ENCODE data around the gene FOXP1. TPM values are rescaled to one million over a fixed set of nuclear protein-coding genes. Genes with fewer than 3 reads are reported as not detected.

FOXP1 gene
- total RNA-seq, 1 donor from 2014 or later = 61.3 TPM

- intact Hi-C loops (cut with micrococcal nuclease) = no loop called here
Measured at GRCh38 chr3:71290301-71290700, 293.2 kb downstream of the FOXP1 start.

DNA sequence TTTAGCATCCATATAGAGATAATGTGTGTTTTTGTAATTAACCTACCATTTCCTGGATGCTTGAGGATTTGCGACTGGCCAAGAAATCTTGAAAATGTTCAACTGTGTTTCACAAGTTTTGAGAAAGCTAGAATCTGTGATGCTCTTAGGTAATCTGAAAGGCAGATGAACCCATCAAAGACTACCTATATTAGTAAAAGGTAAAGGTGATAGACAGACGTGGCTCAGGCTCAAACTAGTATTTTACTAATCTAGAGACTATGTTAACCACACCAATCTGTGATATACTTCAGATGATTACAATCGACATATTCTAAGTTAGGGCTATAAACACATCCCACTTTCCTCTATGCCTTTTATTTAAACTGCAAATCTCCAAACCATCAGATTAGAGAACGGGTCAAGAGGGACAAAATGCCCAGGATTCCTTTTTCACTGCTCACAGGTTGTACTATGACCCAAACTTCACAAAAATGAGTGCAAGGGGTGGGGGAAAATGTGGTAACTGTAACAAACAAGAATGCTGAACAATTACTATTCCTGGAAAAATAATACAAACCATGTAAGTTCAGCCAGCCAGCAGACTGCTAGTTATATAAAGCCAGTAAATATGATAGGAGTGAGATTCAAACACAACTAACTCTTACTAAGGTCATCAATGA lies 295.1 kb downstream of the FOXP1 start:
- intact Hi-C loops (cut with micrococcal nuclease) = no loop called here

DNA sequence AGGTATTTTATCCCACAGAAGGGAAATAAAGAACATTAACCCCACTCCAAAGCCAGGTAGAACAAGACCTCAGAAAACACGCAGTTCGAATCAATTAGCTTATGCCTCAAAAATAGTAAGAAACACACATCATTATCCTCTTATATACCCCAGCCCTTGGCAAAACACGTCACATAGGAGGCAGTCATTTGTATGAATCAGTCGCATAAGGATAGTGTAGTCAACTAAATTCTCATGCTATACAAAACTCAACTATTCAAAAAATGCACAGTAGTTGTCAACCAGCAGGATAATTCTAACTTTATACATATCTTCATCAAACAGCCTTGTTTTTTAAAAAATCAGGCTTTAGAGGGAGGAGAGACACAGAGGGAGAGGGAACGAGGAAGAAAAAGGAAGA lies 298.4 kb downstream of the FOXP1 start:
- intact Hi-C loops (cut with micrococcal nuclease) = no loop called here

GRCh38 chr3:71282976-71283375 lies 300.6 kb downstream of the FOXP1 start:
- intact Hi-C loops (cut with micrococcal nuclease) = no loop called here

DNA sequence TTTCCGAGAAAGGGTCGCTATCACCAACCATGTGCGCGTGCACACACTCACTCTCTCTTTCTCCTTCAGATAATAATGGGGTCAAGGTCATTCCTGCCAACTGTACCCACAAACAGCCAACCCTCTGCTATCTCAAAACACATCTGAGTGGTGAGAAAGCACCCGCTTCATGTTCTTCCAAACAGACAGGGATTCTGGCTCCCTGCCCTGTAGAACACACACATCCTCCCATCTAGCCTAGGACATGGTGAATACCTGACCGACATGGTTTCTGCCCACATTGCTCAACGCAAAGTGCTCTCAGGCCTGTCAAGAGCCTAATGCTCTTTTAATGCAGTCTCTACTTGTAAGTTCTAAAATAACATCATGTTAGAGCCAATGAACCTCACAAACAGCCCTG lies 302.2 kb downstream of the FOXP1 start:
- intact Hi-C loops (cut with micrococcal nuclease) = no loop called here

- intact Hi-C loops (cut with micrococcal nuclease) = no loop called here
Measured at GRCh38 chr3:71277341-71277740, 306.2 kb downstream of the FOXP1 start.

GRCh38 chr3:71276531-71276930 lies 307.0 kb downstream of the FOXP1 start:
- intact Hi-C loops (cut with micrococcal nuclease) = no loop called here

GRCh38 chr3:71273453-71273852 lies 310.1 kb downstream of the FOXP1 start:
- intact Hi-C loops (cut with micrococcal nuclease) = no loop called here

GRCh38 chr3:71271596-71271995 lies 311.9 kb downstream of the FOXP1 start:
- intact Hi-C loops (cut with micrococcal nuclease) = no loop called here

- intact Hi-C loops (cut with micrococcal nuclease) = no loop called here
Measured at GRCh38 chr3:71269906-71270305, 313.6 kb downstream of the FOXP1 start.

GRCh38 chr3:71268462-71268999 lies 315.0 kb downstream of the FOXP1 start:
- intact Hi-C loops (cut with micrococcal nuclease) = no loop called here

- intact Hi-C loops (cut with micrococcal nuclease) = no loop called here
Measured at GRCh38 chr3:71266875-71267274, 316.7 kb downstream of the FOXP1 start.

DNA sequence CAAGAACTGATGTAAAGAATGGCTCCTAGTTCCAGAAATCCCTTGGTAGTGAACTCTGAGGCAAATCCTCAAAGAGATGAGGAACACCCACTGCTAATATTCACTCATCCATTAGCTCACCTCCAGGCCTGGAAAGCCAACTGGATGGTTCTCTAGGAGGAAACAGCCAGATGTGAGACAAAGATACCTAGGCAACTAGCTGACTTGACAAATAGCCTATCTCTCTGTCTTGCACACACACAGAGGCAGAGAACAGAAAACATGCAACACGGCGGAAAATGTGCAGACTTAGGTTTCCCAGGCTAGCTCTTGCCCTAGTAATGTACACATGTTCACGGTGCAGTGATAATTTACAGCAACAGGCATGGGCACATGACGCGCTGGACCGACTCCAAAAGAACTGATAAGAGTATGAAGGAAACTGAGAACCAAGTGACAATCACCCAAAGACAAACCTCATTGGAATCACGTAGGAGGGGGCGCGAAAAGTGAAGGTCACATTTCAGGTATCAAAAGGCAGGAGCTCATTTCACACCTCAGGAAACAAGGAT lies 318.1 kb downstream of the FOXP1 start:
- intact Hi-C loops (cut with micrococcal nuclease) = no loop called here

DNA sequence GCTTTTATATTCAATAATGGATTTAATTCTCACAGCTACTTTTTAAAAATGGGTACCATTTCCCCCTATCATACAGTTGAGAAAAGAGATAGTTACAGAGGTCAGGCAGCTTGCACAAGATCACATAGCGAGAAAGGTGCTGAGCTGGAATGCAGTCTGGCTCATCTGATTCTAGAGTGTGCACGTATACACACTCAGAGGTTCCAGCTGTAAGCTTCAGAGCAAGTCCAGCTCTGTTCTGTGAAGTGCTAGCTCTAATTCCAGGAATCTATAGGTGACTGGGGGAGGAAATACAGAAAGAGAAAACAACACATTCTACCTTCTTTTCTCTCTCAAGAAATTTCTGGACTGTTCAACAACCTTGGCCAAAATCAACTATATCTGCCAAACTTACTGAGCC lies 318.7 kb downstream of the FOXP1 start:
- intact Hi-C loops (cut with micrococcal nuclease) = no loop called here

GRCh38 chr3:71262364-71263265 lies 320.9 kb downstream of the FOXP1 start:
- intact Hi-C loops (cut with micrococcal nuclease) = no loop called here

DNA sequence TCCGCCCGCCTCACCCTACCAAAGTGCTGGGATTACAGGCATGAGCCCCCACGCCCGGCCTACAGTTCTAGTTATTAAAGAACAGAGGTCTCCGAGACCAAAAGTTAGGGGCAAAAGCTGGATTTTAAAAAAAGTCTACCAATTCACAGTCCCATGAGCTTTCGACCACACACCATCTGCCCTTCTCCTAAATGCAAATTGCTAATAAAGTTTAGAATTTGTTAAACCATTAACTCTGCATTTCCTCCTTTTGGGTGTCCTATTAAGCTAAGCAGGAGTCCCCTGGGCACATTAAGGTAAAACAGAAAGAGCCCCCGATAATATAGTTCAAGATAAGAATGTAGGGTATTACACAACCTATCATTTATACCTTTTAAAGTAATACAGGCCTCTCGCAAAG lies 322.7 kb downstream of the FOXP1 start:
- intact Hi-C loops (cut with micrococcal nuclease) = no loop called here

GRCh38 chr3:71258526-71258925 lies 325.0 kb downstream of the FOXP1 start:
- intact Hi-C loops (cut with micrococcal nuclease) = no loop called here

GRCh38 chr3:71258116-71258515 lies 325.4 kb downstream of the FOXP1 start:
- intact Hi-C loops (cut with micrococcal nuclease) = no loop called here

- intact Hi-C loops (cut with micrococcal nuclease) = no loop called here
Measured at GRCh38 chr3:71255498-71255897, 328.0 kb downstream of the FOXP1 start.

GRCh38 chr3:71254281-71255057 lies 329.1 kb downstream of the FOXP1 start:
- intact Hi-C loops (cut with micrococcal nuclease) = no loop called here

DNA sequence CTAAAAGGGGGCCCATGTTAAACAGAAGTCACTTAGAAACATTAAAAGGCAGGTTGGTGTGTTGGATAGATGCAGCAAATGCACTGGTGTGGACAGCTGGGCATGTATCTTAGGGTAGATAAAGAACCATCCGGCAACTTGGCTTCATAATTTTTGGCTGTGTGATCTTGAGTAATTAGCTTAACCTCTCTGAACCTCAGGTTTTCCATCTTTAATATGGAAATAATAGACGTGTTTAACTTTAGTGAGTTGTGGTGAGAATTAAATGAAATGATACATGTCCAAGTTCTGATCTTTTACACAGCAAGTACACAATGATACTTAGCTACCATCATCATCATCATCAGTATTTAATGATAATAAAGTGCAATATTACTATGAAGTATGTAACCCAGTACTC lies 330.4 kb downstream of the FOXP1 start:
- intact Hi-C loops (cut with micrococcal nuclease) = no loop called here

All from T-helper 1 cell treated with Interleukin-12 subunit alpha and Interleukin-12 subunit beta and Interleukin-4 antibody, amounts not matched to agents 30 ng/mL and 1 ng/mL, for 36 hours (primary cell).